Endothelial cell of umbilical vein (primary cell): ENCODE measurements around the gene KRT84.

Source experiments
- EZH2 ChIP-seq: IDR thresholded peaks from 2 replicates; pipeline ENCODE4 v1.6.1; 2012; ENCODE audit warnings: borderline replicate concordance, low read depth, mild to moderate bottlenecking, moderate library complexity, low read length, inconsistent platforms; ENCODE audit not compliant: severe bottlenecking
- GATA2 ChIP-seq: IDR thresholded peaks from 2 replicates; pipeline ENCODE4 v1.7.0; 2011; ENCODE audit warnings: low read depth, mild to moderate bottlenecking, moderate library complexity, mixed read lengths, low read length; ENCODE audit not compliant: insufficient read length, insufficient read depth
- JUN ChIP-seq: IDR thresholded peaks from 2 replicates; pipeline ENCODE4 v1.6.1; 2011; ENCODE audit warnings: borderline replicate concordance, low read depth; ENCODE audit not compliant: insufficient read length, insufficient read depth
- MYC ChIP-seq: IDR thresholded peaks from one replicate; pipeline ENCODE4 v1.6.1; 2011; ENCODE audit warnings: mild to moderate bottlenecking, low read depth, low read length
- POLR2A ChIP-seq: IDR thresholded peaks from 2 replicates; pipeline ENCODE4 v1.6.1; 2012; ENCODE audit warnings: low read depth, mild to moderate bottlenecking, control low read depth, low read length
- POLR2AphosphoS5 ChIP-seq: IDR thresholded peaks from 2 replicates; pipeline ENCODE4 v1.6.1; 2012; ENCODE audit warnings: low read depth, mild to moderate bottlenecking, control low read depth, low read length, moderate library complexity; ENCODE audit not compliant: insufficient read depth
- TF ChIP-seq, protein P1 (sequence below), 2 donors: IDR thresholded peaks; 1 replicate in 1 of 2; 2 replicates in 1 of 2; pipeline ENCODE4 v1.5.1; 2011; ENCODE audit warnings: low read length in 2 of 2, mild to moderate bottlenecking in 2 of 2, moderate library complexity in 2 of 2, control low read depth in 1 of 2, inconsistent platforms in 1 of 2, low read depth in 1 of 2; ENCODE audit not compliant: insufficient read depth in 1 of 2; ENCODE audit errors: extremely low read depth in 1 of 2

DNA sequence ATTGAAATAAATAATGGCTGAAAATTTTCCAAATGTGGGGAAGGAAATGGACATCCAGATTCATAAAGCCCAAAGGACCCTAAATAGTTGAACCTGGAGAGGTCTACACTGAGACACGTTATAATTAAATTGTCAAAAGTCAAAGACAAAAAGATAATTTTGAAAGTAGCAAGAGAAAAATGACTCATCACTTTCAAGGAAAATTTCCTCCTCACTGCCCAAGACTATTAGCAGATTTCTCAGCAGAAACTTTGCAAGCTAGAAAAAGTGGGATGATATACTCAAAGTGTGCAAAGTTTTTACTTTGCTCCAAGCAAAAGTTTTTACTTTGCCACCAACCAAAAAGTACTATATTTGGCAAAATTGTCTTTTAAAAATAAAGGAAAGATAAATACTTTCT, 48.4 kb downstream of the KRT84 start:
- no peak for TF ChIP-seq POLR2A
- TF ChIP-seq JUN, result no peak
- TF ChIP-seq, protein P1, sequence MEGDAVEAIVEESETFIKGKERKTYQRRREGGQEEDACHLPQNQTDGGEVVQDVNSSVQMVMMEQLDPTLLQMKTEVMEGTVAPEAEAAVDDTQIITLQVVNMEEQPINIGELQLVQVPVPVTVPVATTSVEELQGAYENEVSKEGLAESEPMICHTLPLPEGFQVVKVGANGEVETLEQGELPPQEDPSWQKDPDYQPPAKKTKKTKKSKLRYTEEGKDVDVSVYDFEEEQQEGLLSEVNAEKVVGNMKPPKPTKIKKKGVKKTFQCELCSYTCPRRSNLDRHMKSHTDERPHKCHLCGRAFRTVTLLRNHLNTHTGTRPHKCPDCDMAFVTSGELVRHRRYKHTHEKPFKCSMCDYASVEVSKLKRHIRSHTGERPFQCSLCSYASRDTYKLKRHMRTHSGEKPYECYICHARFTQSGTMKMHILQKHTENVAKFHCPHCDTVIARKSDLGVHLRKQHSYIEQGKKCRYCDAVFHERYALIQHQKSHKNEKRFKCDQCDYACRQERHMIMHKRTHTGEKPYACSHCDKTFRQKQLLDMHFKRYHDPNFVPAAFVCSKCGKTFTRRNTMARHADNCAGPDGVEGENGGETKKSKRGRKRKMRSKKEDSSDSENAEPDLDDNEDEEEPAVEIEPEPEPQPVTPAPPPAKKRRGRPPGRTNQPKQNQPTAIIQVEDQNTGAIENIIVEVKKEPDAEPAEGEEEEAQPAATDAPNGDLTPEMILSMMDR (IDR thresholded peaks at IDR 0.05; ENCODE audit: extremely low read depth in 1 of 2, insufficient read depth in 1 of 2, low read depth in 1 of 2, low read length in 2 of 2), result no peak
- TF ChIP-seq GATA2, result no peak
- TF ChIP-seq MYC, result no peak
- TF ChIP-seq POLR2AphosphoS5, result no peak
- no peak for TF ChIP-seq EZH2
